ENCODE measurements around the gene ARID1B.

ARID1B gene

DNA sequence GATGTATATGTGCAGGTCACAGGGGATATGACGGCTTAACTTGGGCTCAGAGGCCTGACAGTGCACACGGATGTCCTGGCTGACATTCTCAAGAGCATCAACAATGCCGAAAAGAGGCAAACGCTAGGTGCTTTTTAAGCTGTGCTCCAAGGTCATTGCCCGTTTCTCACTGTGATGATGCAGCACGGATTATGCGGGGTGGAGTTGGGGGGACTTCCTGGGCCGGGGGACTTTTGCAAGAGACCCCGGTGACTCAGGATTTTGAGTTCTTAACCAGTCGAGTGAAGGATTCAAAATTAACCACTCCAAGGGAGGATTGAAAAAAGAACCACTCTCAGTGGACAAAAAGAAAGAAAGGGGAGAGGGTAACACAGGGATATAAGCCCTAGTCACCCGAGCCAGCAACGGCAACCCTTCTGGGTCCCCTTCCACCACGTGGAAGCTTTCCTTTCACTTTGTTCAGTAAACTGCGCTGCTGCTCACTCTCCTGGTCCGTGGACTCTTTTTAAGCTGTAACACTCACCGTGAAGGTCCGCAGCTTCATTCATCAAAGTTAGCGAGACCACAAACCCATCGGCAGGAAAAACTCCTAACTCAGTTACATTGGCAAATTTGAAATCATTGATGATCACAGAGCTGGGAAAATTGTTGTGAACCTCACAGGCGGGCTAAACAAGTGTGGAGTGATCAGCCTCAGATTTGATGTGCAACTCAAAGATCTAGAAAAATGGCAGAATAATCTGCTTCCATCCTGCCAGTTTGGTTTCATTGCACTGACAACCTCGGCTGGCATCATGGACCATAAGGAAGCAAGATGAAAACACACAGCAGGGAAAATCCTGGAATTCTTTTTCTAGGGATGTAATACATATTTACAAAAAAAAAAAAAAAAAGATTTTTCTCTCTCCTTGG, 199.3 kb downstream of the ARID1B start (continued):
- TF ChIP-seq, protein P1, sequence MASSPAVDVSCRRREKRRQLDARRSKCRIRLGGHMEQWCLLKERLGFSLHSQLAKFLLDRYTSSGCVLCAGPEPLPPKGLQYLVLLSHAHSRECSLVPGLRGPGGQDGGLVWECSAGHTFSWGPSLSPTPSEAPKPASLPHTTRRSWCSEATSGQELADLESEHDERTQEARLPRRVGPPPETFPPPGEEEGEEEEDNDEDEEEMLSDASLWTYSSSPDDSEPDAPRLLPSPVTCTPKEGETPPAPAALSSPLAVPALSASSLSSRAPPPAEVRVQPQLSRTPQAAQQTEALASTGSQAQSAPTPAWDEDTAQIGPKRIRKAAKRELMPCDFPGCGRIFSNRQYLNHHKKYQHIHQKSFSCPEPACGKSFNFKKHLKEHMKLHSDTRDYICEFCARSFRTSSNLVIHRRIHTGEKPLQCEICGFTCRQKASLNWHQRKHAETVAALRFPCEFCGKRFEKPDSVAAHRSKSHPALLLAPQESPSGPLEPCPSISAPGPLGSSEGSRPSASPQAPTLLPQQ (tag by site-specific recombination; IDR thresholded peaks at IDR 0.05) = peak; percentile 36
- TF ChIP-seq ZNF350 (tag by site-specific recombination; IDR thresholded peaks at IDR 0.05) (no peak), ZNF670 (tag by site-specific recombination; IDR thresholded peaks at IDR 0.05; ENCODE audit: low read depth) (no peak), ZNF624 (tag by site-specific recombination; IDR thresholded peaks at IDR 0.05) (no peak), ZNF202 (tag by site-specific recombination; IDR thresholded peaks at IDR 0.05; ENCODE audit: borderline replicate concordance) (no peak), TCF7L2 (IDR thresholded peaks at IDR 0.05; ENCODE audit: borderline replicate concordance, low read depth, low read length) (no peak), YY2 (tag by site-specific recombination; IDR thresholded peaks at IDR 0.05) (no peak), FEZF1 (tag by site-specific recombination; IDR thresholded peaks at IDR 0.05) (peak; percentile 53), ZNF621 (tag by site-specific recombination; IDR thresholded peaks at IDR 0.05) (no peak), ZNF2 (tag by site-specific recombination; IDR thresholded peaks at IDR 0.05) (no peak), SP7 (tag by site-specific recombination; IDR thresholded peaks at IDR 0.05) (no peak), ZBTB1 (tag by site-specific recombination; IDR thresholded peaks at IDR 0.05) (no peak), ZBTB17 (tag by site-specific recombination; IDR thresholded peaks at IDR 0.05) (peak; percentile 99), ZNF19 (tag by site-specific recombination; IDR thresholded peaks at IDR 0.05; ENCODE audit: low read depth) (no peak), ZNF10 (tag by site-specific recombination; IDR thresholded peaks at IDR 0.05) (no peak), MEIS1 (CRISPR knock-in tag; IDR thresholded peaks at IDR 0.05; ENCODE audit: borderline replicate concordance) (no peak), RBAK (tag by site-specific recombination; IDR thresholded peaks at IDR 0.05) (no peak), ZNF548 (tag by site-specific recombination; IDR thresholded peaks at IDR 0.05) (no peak)
- TF ChIP-seq, protein P2, sequence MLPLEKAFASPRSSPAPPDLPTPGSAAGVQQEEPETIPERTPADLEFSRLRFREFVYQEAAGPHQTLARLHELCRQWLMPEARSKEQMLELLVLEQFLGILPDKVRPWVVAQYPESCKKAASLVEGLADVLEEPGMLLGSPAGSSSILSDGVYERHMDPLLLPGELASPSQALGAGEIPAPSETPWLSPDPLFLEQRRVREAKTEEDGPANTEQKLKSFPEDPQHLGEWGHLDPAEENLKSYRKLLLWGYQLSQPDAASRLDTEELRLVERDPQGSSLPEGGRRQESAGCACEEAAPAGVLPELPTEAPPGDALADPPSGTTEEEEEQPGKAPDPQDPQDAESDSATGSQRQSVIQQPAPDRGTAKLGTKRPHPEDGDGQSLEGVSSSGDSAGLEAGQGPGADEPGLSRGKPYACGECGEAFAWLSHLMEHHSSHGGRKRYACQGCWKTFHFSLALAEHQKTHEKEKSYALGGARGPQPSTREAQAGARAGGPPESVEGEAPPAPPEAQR (tag by site-specific recombination; IDR thresholded peaks at IDR 0.05) = no peak
- TF ChIP-seq, protein P3, sequence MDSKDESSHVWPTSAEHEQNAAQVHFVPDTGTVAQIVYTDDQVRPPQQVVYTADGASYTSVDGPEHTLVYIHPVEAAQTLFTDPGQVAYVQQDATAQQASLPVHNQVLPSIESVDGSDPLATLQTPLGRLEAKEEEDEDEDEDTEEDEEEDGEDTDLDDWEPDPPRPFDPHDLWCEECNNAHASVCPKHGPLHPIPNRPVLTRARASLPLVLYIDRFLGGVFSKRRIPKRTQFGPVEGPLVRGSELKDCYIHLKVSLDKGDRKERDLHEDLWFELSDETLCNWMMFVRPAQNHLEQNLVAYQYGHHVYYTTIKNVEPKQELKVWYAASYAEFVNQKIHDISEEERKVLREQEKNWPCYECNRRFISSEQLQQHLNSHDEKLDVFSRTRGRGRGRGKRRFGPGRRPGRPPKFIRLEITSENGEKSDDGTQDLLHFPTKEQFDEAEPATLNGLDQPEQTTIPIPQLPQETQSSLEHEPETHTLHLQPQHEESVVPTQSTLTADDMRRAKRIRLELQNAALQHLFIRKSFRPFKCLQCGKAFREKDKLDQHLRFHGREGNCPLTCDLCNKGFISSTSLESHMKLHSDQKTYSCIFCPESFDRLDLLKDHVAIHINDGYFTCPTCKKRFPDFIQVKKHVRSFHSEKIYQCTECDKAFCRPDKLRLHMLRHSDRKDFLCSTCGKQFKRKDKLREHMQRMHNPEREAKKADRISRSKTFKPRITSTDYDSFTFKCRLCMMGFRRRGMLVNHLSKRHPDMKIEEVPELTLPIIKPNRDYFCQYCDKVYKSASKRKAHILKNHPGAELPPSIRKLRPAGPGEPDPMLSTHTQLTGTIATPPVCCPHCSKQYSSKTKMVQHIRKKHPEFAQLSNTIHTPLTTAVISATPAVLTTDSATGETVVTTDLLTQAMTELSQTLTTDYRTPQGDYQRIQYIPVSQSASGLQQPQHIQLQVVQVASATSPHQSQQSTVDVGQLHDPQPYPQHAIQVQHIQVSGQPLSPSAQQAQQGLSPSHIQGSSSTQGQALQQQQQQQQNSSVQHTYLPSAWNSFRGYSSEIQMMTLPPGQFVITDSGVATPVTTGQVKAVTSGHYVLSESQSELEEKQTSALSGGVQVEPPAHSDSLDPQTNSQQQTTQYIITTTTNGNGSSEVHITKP (tag by site-specific recombination; IDR thresholded peaks at IDR 0.05) = peak; percentile 71
- TF ChIP-seq, protein P4, sequence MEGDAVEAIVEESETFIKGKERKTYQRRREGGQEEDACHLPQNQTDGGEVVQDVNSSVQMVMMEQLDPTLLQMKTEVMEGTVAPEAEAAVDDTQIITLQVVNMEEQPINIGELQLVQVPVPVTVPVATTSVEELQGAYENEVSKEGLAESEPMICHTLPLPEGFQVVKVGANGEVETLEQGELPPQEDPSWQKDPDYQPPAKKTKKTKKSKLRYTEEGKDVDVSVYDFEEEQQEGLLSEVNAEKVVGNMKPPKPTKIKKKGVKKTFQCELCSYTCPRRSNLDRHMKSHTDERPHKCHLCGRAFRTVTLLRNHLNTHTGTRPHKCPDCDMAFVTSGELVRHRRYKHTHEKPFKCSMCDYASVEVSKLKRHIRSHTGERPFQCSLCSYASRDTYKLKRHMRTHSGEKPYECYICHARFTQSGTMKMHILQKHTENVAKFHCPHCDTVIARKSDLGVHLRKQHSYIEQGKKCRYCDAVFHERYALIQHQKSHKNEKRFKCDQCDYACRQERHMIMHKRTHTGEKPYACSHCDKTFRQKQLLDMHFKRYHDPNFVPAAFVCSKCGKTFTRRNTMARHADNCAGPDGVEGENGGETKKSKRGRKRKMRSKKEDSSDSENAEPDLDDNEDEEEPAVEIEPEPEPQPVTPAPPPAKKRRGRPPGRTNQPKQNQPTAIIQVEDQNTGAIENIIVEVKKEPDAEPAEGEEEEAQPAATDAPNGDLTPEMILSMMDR (tag by site-specific recombination; IDR thresholded peaks at IDR 0.05) = no peak

Measured in HEK293 (cell line).